Measurements from ENCODE around the gene HECW1.
A peak's percentile ranks its signal among the peaks of the same experiment; 100 is the strongest.
"Not testable (repeated sequence)": the region's sequence is repeated elsewhere in the genome, so short reads cannot be mapped to it uniquely, and the experiment has no call there.

Gene HECW1

GRCh38 chr7:43210539-43210938, 98.1 kb downstream of the HECW1 start:
- not testable (repeated sequence) for DNase-seq

DNA sequence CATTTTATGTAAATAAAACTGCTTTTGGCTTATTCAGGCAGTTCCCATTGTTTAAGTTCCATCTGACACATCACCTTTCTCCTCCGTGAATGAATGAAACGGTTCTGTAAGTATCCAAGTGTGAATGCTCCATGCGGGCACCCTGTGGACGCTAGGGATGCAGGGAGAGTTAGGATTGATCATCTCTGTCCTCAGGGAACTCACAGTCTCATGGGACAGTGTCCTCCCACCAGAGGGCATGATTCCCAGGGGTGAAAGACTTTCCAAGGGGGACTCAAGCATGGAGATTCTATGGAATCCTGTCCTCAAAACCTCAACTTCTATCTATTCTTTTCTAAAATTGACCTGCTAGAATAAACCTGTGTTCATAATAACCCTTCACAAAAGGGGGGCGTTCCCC, 98.8 kb downstream of the HECW1 start:
- no peak for DNase-seq

DNA sequence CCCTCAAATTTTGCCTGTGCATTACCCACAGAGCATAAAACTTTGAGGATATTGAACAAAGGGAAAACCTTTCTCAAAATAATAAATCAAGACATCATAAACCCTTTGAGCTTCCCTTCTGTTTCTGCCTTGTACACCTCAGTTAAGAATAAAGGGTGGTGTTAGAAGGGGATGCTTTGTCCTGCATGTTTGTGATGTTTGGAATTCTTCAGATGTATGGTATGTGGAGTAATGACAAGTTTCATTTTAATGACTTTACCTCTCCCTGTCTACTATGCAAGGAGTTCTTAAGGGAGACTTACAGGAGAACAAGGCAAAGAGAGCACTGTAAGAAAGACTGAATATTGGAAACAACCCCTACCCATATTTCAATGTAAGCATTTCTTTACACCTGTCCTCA, 99.2 kb downstream of the HECW1 start:
- DNase-seq, result no peak

- no peak for DNase-seq
These were observed 100.5 kb downstream of the HECW1 start for GRCh38 chr7:43212921-43213320.

- DNase-seq, result no peak
These were observed 102.6 kb downstream of the HECW1 start for GRCh38 chr7:43215061-43215460.

GRCh38 chr7:43217055-43217454, 104.6 kb downstream of the HECW1 start:
- DNase-seq, result no peak

DNA sequence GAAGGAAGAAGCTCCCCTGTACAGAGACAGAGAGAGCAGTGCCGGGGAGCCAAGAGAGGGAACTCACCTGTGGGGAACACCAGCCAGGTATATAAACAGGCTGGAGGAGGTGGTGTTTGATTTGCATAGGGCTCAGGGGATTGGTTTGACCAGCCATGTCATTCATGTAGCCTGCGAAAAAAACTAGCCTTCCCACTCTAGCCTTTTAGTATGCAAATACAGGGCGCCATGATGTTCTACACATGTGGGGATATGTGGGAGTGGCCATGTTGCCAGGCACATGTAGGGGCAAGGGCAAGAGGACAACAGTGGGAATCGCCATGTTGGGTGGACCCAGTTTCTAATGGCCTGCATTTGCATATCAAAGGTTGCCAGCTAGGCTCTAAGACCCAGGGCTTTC, 106.5 kb downstream of the HECW1 start:
- DNase-seq, result not testable (repeated sequence)

DNA sequence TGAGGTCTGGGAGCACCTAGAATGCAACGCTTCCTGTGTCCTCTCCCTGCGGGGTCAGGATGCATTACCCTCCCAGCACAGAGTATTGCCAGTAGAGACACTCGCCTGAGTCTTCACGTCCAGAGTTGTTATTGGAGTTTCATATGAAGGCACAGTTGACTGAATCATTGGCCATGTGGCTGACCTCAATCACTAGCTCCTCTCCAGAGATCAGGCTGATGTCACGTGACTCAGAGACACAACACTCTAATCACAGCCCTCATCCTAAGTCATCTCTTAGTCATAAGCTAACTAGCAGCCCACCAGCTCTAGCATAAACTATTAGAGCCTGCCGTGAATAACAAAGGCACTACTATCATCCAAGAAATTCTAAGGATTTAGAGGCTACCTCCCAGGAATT, 107.8 kb downstream of the HECW1 start:
- DNase-seq, result no peak

DNA sequence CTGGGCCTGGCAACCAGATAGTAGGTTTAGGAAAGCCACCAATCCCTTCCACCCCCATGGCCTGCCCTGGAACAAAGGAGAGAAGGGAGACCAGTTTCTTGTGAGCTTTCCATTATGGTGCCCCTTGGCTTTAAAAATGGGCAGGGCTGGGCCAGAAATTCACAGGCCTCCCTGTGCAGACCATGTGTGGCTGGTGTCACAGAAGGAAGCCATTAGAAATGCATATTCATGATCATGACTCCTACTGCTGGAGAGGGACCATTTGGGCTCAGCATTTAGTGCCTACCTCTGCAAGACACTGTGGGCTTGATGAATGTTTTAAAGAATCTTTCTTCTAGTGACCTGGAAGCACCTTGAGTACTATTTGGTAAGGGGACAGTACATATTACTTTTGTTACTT, 108.3 kb downstream of the HECW1 start:
- no peak for DNase-seq

GRCh38 chr7:43229801-43230200, 117.4 kb downstream of the HECW1 start:
- DNase-seq, result no peak

DNA sequence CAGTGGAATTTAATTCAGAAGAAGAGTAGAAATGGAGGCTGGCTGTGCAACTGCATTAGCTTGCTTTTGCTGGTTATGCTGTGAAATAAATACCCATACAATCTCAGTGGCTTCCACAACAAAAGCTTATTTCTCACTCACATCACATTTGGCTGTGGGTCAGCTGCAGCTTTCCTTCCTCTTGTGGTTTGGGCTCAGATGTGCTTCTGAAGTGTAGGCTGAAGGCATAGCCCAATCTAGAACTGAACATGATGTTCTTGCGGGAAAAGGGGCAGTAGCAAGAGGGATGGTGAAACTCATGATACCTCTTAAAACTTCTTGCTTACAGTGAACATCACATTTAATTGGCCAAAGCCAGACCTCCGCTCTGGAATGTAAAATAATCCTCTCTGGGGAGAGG, 119.9 kb downstream of the HECW1 start:
- DNase-seq, result no peak

DNA sequence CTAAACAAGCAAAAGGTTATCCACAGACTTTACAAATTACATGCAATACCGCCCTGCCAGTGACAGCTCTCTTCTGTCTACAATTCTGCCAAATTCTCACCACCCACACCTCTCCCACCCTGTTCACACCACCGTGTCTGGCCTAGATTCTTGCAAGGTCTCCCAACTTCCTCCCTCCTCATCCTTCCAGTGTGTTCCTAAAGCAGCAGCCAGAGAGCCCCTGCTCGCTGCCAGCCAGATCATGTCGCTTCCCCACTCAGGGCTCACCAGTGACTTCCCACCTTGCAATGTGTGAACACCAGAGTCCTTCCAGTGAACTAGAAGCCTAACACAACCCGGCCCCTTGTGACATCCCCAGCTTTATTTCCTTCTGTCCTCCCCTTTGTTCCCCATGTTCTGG, 121.6 kb downstream of the HECW1 start:
- DNase-seq, result no peak

- no peak for DNase-seq
These were observed 122.5 kb downstream of the HECW1 start for GRCh38 chr7:43234968-43235367.

GRCh38 chr7:43240565-43240964, 128.1 kb downstream of the HECW1 start:
- no peak for DNase-seq

DNA sequence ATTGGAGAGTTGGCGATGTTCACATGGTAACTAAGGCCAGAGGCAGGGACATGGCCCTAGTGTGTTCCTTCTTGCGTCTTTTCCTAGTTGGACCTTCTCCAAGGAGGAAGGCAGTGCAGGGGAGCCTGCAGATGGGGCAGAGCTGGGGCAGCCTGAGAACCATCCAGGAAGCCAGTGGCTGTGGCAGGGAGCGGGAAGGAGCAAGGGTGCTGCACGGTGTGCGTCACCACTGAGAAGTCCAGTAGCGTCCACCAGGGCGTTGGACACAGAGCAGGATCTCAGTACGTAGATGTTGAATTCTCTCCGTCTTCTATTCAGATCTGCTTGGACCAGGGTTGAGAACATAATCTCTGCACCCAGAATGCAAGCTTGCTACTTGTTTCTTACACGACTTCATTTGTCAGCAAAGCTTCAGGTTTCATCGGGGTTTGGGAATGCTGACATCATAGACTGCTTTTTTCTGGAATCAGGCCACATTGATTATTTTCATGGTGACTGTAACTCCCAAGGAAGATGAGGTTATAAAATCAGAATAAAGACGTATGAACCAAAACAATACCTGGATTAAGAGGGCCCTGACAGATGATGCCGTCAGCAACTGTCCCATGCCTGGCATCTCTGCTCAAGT, 130.3 kb downstream of the HECW1 start:
- DNase-seq, result no peak

- DNase-seq, result no peak
These were observed 131.8 kb downstream of the HECW1 start for GRCh38 chr7:43244232-43244631.

- DNase-seq, result no peak
These were observed 132.3 kb downstream of the HECW1 start for GRCh38 chr7:43244784-43245183.

DNA sequence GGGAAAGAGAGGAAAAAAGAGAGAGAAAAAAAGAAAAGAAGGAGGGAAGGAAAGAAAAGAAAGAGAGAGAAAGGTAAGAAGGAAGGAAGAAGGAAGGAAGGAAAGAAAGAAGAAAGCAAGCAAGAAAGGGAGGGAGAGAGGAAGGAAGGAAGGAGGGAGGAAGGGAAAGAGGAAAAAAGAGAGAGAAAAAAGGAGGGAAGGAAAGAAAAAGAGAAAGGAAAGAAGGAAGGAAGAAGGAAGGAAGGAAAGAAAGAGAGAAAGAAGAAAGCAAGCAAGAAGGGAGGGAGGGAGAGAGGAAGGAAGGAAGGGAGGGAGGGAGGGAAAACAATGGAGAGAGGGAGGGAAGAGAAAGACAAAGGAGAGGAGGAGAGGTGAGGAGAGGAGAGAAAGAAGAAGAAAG, 135.3 kb downstream of the HECW1 start:
- no peak for DNase-seq

DNA sequence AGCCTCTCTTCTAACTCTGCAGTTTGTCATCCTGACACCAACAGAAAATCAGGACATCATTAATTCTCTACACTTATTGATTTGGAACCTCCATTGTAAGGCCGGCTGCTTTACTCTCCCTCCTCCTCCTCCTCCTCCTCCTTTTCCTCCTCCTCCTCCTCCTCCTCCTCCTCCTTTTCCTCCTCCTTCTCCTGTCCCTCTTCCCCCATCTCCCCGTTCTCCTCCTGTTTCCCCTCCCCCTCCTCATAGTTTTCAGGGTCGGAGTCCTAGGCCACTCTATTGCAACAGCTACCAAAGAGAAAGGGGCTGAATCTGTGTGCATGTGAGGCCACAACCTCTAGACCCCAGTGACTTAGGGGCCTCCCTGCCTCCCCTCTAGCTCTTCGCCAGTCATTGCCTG, 136.1 kb downstream of the HECW1 start:
- no peak for DNase-seq

- DNase-seq, result no peak
These were observed 136.7 kb downstream of the HECW1 start for GRCh38 chr7:43248961-43249822.

DNA sequence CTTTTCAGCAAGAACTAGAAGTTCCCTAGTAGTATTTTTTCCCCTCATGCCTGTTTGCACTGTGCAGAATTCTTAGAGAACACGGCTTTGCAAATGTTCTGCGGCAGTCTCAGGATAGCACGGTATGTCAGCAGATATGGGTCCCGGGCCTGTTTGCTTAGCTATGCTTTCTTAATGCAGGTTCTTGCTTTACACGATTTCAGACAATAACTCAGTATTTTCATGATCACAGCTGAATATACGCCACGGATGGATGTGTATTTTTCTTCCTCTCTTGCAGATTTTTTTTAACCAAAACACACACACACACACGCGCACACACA, 137.3 kb downstream of the HECW1 start:
- no peak for DNase-seq

GRCh38 chr7:43260980-43261878, 148.8 kb downstream of the HECW1 start:
- DNase-seq, result peak; percentile 7 to 42 (median 18)

GRCh38 chr7:43265139-43265538, 152.7 kb downstream of the HECW1 start:
- DNase-seq, result no peak
